Fibroblast of lung (primary cell): ENCODE measurements around the gene FCHSD1. TPM values are rescaled to one million over a fixed set of nuclear protein-coding genes. Genes with fewer than 3 reads are reported as not detected.

ENCODE experiments used
- DNase-seq, 2 donors: peaks; one replicate each; pipeline versions ENCODE4 v3.0.0 to v3.0.0-alpha.2; 2010; ENCODE audit warnings: low read depth in 2 of 2
- H2AFZ ChIP-seq: 2 replicates; pipeline ENCODE4 v1.5.1; 2012; ENCODE audit warnings: low read length, control low read depth, inconsistent platforms
- H3K27ac ChIP-seq: 2 replicates; pipeline ENCODE4 v1.5.1; 2011; ENCODE audit warnings: low read length, control low read depth; ENCODE audit not compliant: insufficient read depth
- H3K27me3 ChIP-seq: 2 replicates; pipeline ENCODE4 v1.5.1; 2011; ENCODE audit warnings: mild to moderate bottlenecking, low read length; ENCODE audit not compliant: control insufficient read depth, insufficient read depth
- H3K36me3 ChIP-seq: 2 replicates; pipeline ENCODE4 v1.5.1; 2011; ENCODE audit warnings: low read length; ENCODE audit not compliant: control insufficient read depth, insufficient read depth
- H3K4me1 ChIP-seq: 2 replicates; pipeline ENCODE4 v1.5.1; 2011; ENCODE audit warnings: low read length; ENCODE audit not compliant: control insufficient read depth, insufficient read depth; ENCODE audit errors: extremely low read depth
- H3K4me2 ChIP-seq: 2 replicates; pipeline ENCODE4 v1.5.1; 2011; ENCODE audit warnings: low read length, control low read depth; ENCODE audit not compliant: insufficient read depth; ENCODE audit errors: extremely low read depth
- H3K4me3 ChIP-seq, 4 experiments: fragments of 200-600 bp in 1 of 4; sonication (generic) in 1 of 4; replicated peaks in 1 of 4; 2 replicates each; pipeline ENCODE4 v1.5.1; 2011 to 2016; ENCODE audit warnings: low read length in 4 of 4, low read depth in 3 of 4, mild to moderate bottlenecking in 3 of 4, control low read depth in 2 of 4, inconsistent platforms in 1 of 4, mixed read lengths in 1 of 4; ENCODE audit not compliant: insufficient read depth in 1 of 4; ENCODE audit errors: control extremely low read depth in 1 of 4
- H3K79me2 ChIP-seq: 2 replicates; pipeline ENCODE4 v1.5.1; 2012; ENCODE audit warnings: mild to moderate bottlenecking, low read length, inconsistent platforms; ENCODE audit not compliant: control insufficient read depth, insufficient read depth
- H3K9ac ChIP-seq: 2 replicates; pipeline ENCODE4 v1.5.1; 2011; ENCODE audit warnings: mild to moderate bottlenecking, low read length, control low read depth; ENCODE audit not compliant: insufficient read depth
- H3K9me3 ChIP-seq: 2 replicates; pipeline ENCODE4 v1.5.1; 2012; ENCODE audit warnings: low read depth, low read length; ENCODE audit not compliant: control insufficient read depth, insufficient read depth
- H4K20me1 ChIP-seq: 2 replicates; pipeline ENCODE4 v1.5.1; 2011; ENCODE audit warnings: low read length; ENCODE audit not compliant: control insufficient read depth, insufficient read depth; ENCODE audit errors: extremely low read depth
- CTCF ChIP-seq, 2 donors: IDR thresholded peaks in 1 of 2; conservative IDR thresholded peaks in 1 of 2; 1 replicate in 1 of 2; 2 replicates in 1 of 2; pipeline ENCODE4 v1.5.1; 2011 to 2012; ENCODE audit warnings: low read length in 2 of 2, control low read depth in 1 of 2, inconsistent platforms in 1 of 2, low read depth in 1 of 2, mild to moderate bottlenecking in 1 of 2
- EZH2 ChIP-seq: IDR thresholded peaks from 2 replicates; pipeline ENCODE4 v1.5.1; 2012; ENCODE audit warnings: low read length, control low read depth, mild to moderate bottlenecking; ENCODE audit errors: missing control alignments
- polyA plus RNA-seq, 2 donors: library from polyadenylated mRNA; depleted of rRNA in 1 of 2; stranded (reverse) in 1 of 2; unstranded in 1 of 2; fragments of >200 nt; gene quantifications; 2 replicates each; pipeline ENCODE4 v1.2.1, GENCODE V29; 2011 to 2012; ENCODE audit warnings: missing spikeins in 1 of 2
- total RNA-seq: library from RNA; depleted of rRNA; stranded (reverse); fragments of >200 nt; gene quantifications from 2 replicates; pipeline ENCODE4 v1.2.1, GENCODE V29; 2014

FCHSD1 gene
- total and polyA plus RNA-seq, 2 donors (not counting 1 experiment from before 2014, with no cell fraction given): 19.1 to 25.6 TPM

GRCh38 chr5:141649972-141650371 lies 1.2 kb downstream of the FCHSD1 start:
- Histone ChIP-seq H3K36me3 (peaks cover 14% of the 10 kb centered on the region), H2AFZ (no peak overlapping the region), H3K27me3 (no peaks in the 10 kb centered on the region), H3K9me3 (no peaks in the 10 kb centered on the region), H3K4me2 (no peak overlapping the region), H3K4me1 (peaks cover 6% of the 10 kb centered on the region), H3K9ac (no peak overlapping the region), H3K4me3 (no peak overlapping the region), H3K27ac (no peak overlapping the region), H3K79me2 (no peaks in the 10 kb centered on the region), H4K20me1 (no peaks in the 10 kb centered on the region)
- DNase-seq: no peak
- TF ChIP-seq EZH2: no peak
- no peak for TF ChIP-seq CTCF (conservative IDR thresholded peaks at IDR 0.05 in 1 of 2, IDR thresholded peaks at IDR 0.05 in 1 of 2; ENCODE audit: low read depth in 1 of 2, low read length in 2 of 2)

DNA sequence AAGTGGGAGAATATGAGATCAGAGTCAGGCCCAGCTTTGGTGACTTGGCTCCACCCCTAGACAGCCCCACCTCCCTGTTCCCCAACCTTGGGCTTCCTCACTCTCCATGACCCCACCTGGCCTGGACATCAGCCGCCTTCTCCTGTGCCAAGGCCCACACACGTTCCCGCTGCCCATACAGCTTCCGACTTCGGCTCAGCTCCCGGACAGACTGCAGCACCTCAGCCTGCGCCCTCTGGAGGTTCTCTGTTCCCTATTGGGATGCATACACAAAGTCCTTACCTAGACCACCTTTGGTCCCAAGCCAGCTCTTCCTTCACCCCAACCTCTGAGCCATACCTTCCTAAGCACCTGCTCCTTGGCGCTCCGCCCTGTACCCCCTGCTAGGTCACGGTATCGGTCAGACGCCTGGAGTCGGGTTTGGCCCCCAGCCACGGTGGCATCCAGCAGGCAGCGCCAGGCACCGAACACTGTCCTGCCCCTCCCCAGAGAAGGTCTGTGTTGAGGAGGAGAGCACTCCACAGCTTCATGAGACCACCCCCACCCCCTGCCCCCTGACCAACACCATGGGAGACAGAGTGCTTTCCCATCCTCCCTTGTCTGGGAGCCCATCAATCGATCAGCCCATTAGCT lies 2.0 kb downstream of the FCHSD1 start:
- Histone ChIP-seq H3K9me3 (no peaks in the 10 kb centered on the region), H3K79me2 (no peaks in the 10 kb centered on the region), H3K4me1 (peaks cover 6% of the 10 kb centered on the region), H3K27me3 (no peaks in the 10 kb centered on the region), H2AFZ (no peak overlapping the region), H3K9ac (no peak overlapping the region), H3K36me3 (peaks cover 14% of the 10 kb centered on the region), H4K20me1 (no peaks in the 10 kb centered on the region), H3K4me2 (no peak overlapping the region), H3K4me3 (no peak overlapping the region), H3K27ac (no peak overlapping the region)
- TF ChIP-seq EZH2: no peak
- TF ChIP-seq CTCF (conservative IDR thresholded peaks at IDR 0.05 in 1 of 2, IDR thresholded peaks at IDR 0.05 in 1 of 2; ENCODE audit: low read depth in 1 of 2, low read length in 2 of 2): no peak
- DNase-seq: no peak

GRCh38 chr5:141647851-141648250 lies 3.4 kb downstream of the FCHSD1 start:
- Histone ChIP-seq H3K4me3 (no peak overlapping the region), H3K9me3 (no peaks in the 10 kb centered on the region), H4K20me1 (no peaks in the 10 kb centered on the region), H3K27me3 (no peaks in the 10 kb centered on the region), H3K4me2 (no peak overlapping the region), H3K36me3 (peaks cover 12% of the 10 kb centered on the region), H3K79me2 (no peaks in the 10 kb centered on the region), H3K27ac (no peak overlapping the region), H2AFZ (no peak overlapping the region), H3K4me1 (peaks cover 4% of the 10 kb centered on the region), H3K9ac (no peak overlapping the region)
- no peak for DNase-seq
- TF ChIP-seq EZH2: no peak
